Measurements from ENCODE around the gene TADA2A. TPM values are rescaled to one million over a fixed set of nuclear protein-coding genes. Genes with fewer than 3 reads are reported as not detected.

The TADA2A gene
- 44.0 TPM for total RNA-seq

GRCh38 chr17:37406635-37407461, at the start of gene TADA2A, which contains the start of gene ACACA:
TSS of gene TADA2A (plus strand) at chr17:37406886. CDS start at chr17:37411366, 4,480 bp downstream.
TSS of gene ACACA (minus strand) at chr17:37406836. CDS start at chr17:37406299, 537 bp downstream.
- FAIRE-seq (no peak), DNase-seq (ENCODE audit: low spot score in 2 of 2) (peak; percentile 86 to 89)

- FAIRE-seq (no peak), DNase-seq (ENCODE audit: low spot score in 2 of 2) (peak; percentile 54 to 56)
Measured at GRCh38 chr17:37358098-37358829, 48.4 kb upstream of the TADA2A start.

- DNase-seq (ENCODE audit: low spot score in 2 of 2) (peak; percentile 95 to 96), FAIRE-seq (no peak)
Measured at GRCh38 chr17:37358830-37359681, 47.6 kb upstream of the TADA2A start.

- FAIRE-seq = no peak
- peak in 1 of 2 donors; percentile 29 for DNase-seq (ENCODE audit: low spot score in 2 of 2)
Measured at GRCh38 chr17:37359682-37360188, 47.0 kb upstream of the TADA2A start.

- FAIRE-seq = no peak
- no peak for DNase-seq (ENCODE audit: low spot score in 2 of 2)
Measured at GRCh38 chr17:37360632-37361031, 46.1 kb upstream of the TADA2A start.

- no peak for DNase-seq (ENCODE audit: low spot score in 2 of 2)
- no peak for FAIRE-seq
Measured at GRCh38 chr17:37361543-37361942, 45.1 kb upstream of the TADA2A start.

- DNase-seq (ENCODE audit: low spot score in 2 of 2) (no peak), FAIRE-seq (no peak)
Measured at GRCh38 chr17:37365589-37365988, 41.1 kb upstream of the TADA2A start.

- FAIRE-seq = no peak
Measured at GRCh38 chr17:37368577-37368976, 38.1 kb upstream of the TADA2A start.

GRCh38 chr17:37373530-37374159, 33.0 kb upstream of the TADA2A start:
- DNase-seq (ENCODE audit: low spot score in 2 of 2) (peak; percentile 39 to 73), FAIRE-seq (no peak)

More at GRCh38 chr17:37368577-37368976, 38.1 kb upstream of the TADA2A start:
- no peak for DNase-seq (ENCODE audit: low spot score in 2 of 2)

- FAIRE-seq = no peak
- DNase-seq (ENCODE audit: low spot score in 2 of 2) = no peak
Measured at GRCh38 chr17:37375706-37376105, 31.0 kb upstream of the TADA2A start, which contains the start of gene C17orf78. TSS of gene C17orf78 (plus strand) at chr17:37375985. CDS start at chr17:37376093, 108 bp downstream.

GRCh38 chr17:37382056-37382455, 24.6 kb upstream of the TADA2A start:
- FAIRE-seq = no peak
- no peak for DNase-seq (ENCODE audit: low spot score in 2 of 2)

GRCh38 chr17:37384560-37385149, 22.0 kb upstream of the TADA2A start:
- DNase-seq (ENCODE audit: low spot score in 2 of 2) (no peak), FAIRE-seq (no peak)

- FAIRE-seq (no peak), DNase-seq (ENCODE audit: low spot score in 2 of 2) (no peak)
Measured at GRCh38 chr17:37385474-37385990, 21.2 kb upstream of the TADA2A start.

GRCh38 chr17:37386462-37386861, 20.2 kb upstream of the TADA2A start:
- FAIRE-seq (no peak), DNase-seq (ENCODE audit: low spot score in 2 of 2) (no peak)

GRCh38 chr17:37388266-37388665, 18.4 kb upstream of the TADA2A start:
- DNase-seq (ENCODE audit: low spot score in 2 of 2) (no peak), FAIRE-seq (no peak)

- no peak for DNase-seq (ENCODE audit: low spot score in 2 of 2)
- no peak for FAIRE-seq
Measured at GRCh38 chr17:37389160-37389559, 17.5 kb upstream of the TADA2A start.

- no peak for FAIRE-seq
- DNase-seq (ENCODE audit: low spot score in 2 of 2) = no peak
Measured at GRCh38 chr17:37391146-37391545, 15.5 kb upstream of the TADA2A start.

- FAIRE-seq = no peak
- no peak for DNase-seq (ENCODE audit: low spot score in 2 of 2)
Measured at GRCh38 chr17:37392024-37392590, 14.6 kb upstream of the TADA2A start.

GRCh38 chr17:37393352-37393751, 13.3 kb upstream of the TADA2A start:
- DNase-seq (ENCODE audit: low spot score in 2 of 2) (no peak), FAIRE-seq (no peak)

Measured in frontal cortex (tissue), 4 donors.